Endodermal cell (in vitro differentiated cells): Measurements from ENCODE around the gene PRR20A. TPM values are rescaled to one million over a fixed set of nuclear protein-coding genes. Genes with fewer than 3 reads are reported as not detected.
"Not testable (repeated sequence)": the region's sequence is repeated elsewhere in the genome, so short reads cannot be mapped to it uniquely, and the experiment has no call there.

Experiments
- DNase-seq: peaks from one replicate; pipeline ENCODE4 v3.0.0-alpha.2; 2017
- H3K27ac ChIP-seq: 2 replicates; pipeline ENCODE4 v1.5.1; 2013; ENCODE audit warnings: mild to moderate bottlenecking, low read depth, low read length, moderate library complexity
- H3K27me3 ChIP-seq: 2 replicates; pipeline ENCODE4 v1.6.1; 2013; ENCODE audit warnings: mild to moderate bottlenecking, low read length, moderate library complexity; ENCODE audit not compliant: insufficient read depth, control insufficient read depth, poor library complexity, severe bottlenecking
- H3K36me3 ChIP-seq: 2 replicates; pipeline ENCODE4 v1.7.0; 2013; ENCODE audit warnings: mild to moderate bottlenecking, low read length, moderate library complexity; ENCODE audit not compliant: control insufficient read depth, insufficient read depth
- H3K4me1 ChIP-seq: one replicate; pipeline ENCODE4 v1.7.0; 2013; ENCODE audit warnings: low read length; ENCODE audit not compliant: control insufficient read depth, insufficient read depth
- H3K4me3 ChIP-seq: 2 replicates; pipeline ENCODE4 v1.5.1; 2013; ENCODE audit warnings: mild to moderate bottlenecking, low read length, moderate library complexity
- H3K9ac ChIP-seq: 2 replicates; pipeline ENCODE4 v1.6.1; 2013; ENCODE audit warnings: mild to moderate bottlenecking, low read length, moderate library complexity; ENCODE audit not compliant: poor library complexity, severe bottlenecking; ENCODE audit errors: extremely low read depth
- H3K9me3 ChIP-seq: 2 replicates; pipeline ENCODE4 v1.6.1; 2013; ENCODE audit warnings: mild to moderate bottlenecking, low read length, moderate library complexity; ENCODE audit not compliant: control insufficient read depth
- H3K27ac Mint-ChIP-seq: 2 replicates; pipeline ENCODE4 v1.8.0; 2020; ENCODE audit warnings: mixed read lengths
- H3K27me3 Mint-ChIP-seq: 2 replicates; pipeline ENCODE4 v1.8.0; 2021; ENCODE audit warnings: mild to moderate bottlenecking, mixed read lengths; ENCODE audit not compliant: insufficient read depth
- H3K36me3 Mint-ChIP-seq: 2 replicates; pipeline ENCODE4 v1.8.0; 2020; ENCODE audit warnings: low read depth, mixed read lengths
- H3K4me1 Mint-ChIP-seq: 2 replicates; pipeline ENCODE4 v1.8.0; 2020; ENCODE audit warnings: mixed read lengths
- H3K4me3 Mint-ChIP-seq: 2 replicates; pipeline ENCODE4 v1.8.0; 2020; ENCODE audit warnings: mild to moderate bottlenecking, moderate library complexity, mixed read lengths
- H3K9me3 Mint-ChIP-seq: 2 replicates; pipeline ENCODE4 v1.8.0; 2020; ENCODE audit warnings: mild to moderate bottlenecking, mixed read lengths
- WGBS, 2 experiments: methylation state at CpG; one replicate each; pipeline versions ENCODE4 v1.1.5 to v1.1.7; 2013; ENCODE audit warnings: missing lambda C conversion rate in 2 of 2, mixed read lengths in 1 of 2; ENCODE audit not compliant: insufficient coverage in 1 of 2, insufficient read length in 1 of 2; 5-methylcytosine and 5-hydroxymethylcytosine counted together
- long read RNA-seq, 4 experiments: library from polyadenylated mRNA in 2 of 4; library from RNA in 1 of 4; library from capped mRNA in 1 of 4; stranded (forward) in 3 of 4; unstranded in 1 of 4; transcript quantifications; one replicate each; pipeline ENCODE4 v2.0.0, GENCODE V29; 2020 to 2021; ENCODE audit warnings: inconsistent platforms in 1 of 4
- polyA plus RNA-seq, 2 experiments: library from polyadenylated mRNA; stranded (reverse); fragments of 50-300 nt; gene quantifications; one replicate each; pipeline ENCODE4 v1.2.3, GENCODE V29; 2013
- total RNA-seq, 2 donors: library from RNA; stranded (reverse); fragmentation: NEBNext Ultra II Directional in 1 of 2; extraction: Animal tissue kit (Norgen Biotek cat#: 25700) in 1 of 2; gene quantifications; 2 replicates in 1 of 2; 3 replicates in 1 of 2; pipeline ENCODE4 v1.2.1, GENCODE V29; 2021
- TF ChIP-seq, protein P1 (sequence below): fragments of 200-600 bp; sonication (generic); conservative IDR thresholded peaks from 2 replicates; pipeline ENCODE4 v1.5.0; 2021; ENCODE audit warnings: antibody characterized with exemption, mild to moderate bottlenecking

The PRR20A gene
- total RNA-seq: not detected
- polyA plus RNA-seq (2013, experiment 1 of 2): not detected
- not detected for polyA plus RNA-seq (2013, experiment 2 of 2)
- long read RNA-seq, experiment 1: 0 reads
- long read RNA-seq, experiment 2: 0 reads
- long read RNA-seq, experiment 3: 0 reads
- long read RNA-seq, experiment 4: 0 reads

GRCh38 chr13:57140235-57140968 lies at the start of gene PRR20A:
PRR20A (plus strand) TSS chr13:57140918; CDS start chr13:57141305, 387 bp downstream.
- H3K27ac Mint-ChIP-seq, H3K9me3 ChIP-seq, H3K4me1 Mint-ChIP-seq, H3K4me3 ChIP-seq, H3K36me3 Mint-ChIP-seq, H3K27me3 ChIP-seq, H3K9me3 Mint-ChIP-seq, DNase-seq, H3K4me3 Mint-ChIP-seq, H3K27me3 Mint-ChIP-seq, H3K4me1 ChIP-seq, H3K36me3 ChIP-seq, H3K27ac ChIP-seq, H3K9ac ChIP-seq: not testable (repeated sequence)
- WGBS, 2 experiments: 92% methylated on average over 8 of the region's 34 CpGs; no CpG with 5 or more reads in 1 of the 2 experiments

DNA sequence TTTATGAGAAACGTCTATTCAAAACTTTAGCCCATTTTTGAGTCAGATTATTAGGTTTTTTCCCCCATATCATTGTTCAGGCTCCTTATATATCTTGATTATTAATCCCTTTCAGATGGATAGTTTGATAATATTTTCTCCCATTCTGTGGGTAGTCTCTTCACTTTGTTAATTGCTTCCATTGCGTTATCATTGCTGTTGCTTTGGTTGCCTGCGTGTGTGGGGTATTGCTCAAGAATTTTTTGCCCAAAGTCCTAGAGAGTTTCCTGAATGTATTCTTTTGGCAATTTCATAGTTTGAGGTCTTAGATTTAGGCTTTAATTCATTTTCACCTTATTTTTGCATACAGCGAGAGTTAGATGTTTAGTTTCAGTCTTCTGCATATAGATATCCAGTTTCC lies 25.8 kb upstream of the PRR20A start:
- Histone ChIP-seq H3K27ac (no peak overlapping the region), H3K27me3 (no peaks in the 10 kb centered on the region), H3K4me3 (no peak overlapping the region), H3K9ac (no peak overlapping the region), H3K36me3 (no peaks in the 10 kb centered on the region), H3K9me3 (no peaks in the 10 kb centered on the region), H3K4me1 (no peaks in the 10 kb centered on the region)
- WGBS, 2 experiments: 86 to 100% methylated on average over 1 to 4 of the region's 4 CpGs
- TF ChIP-seq, protein P1, sequence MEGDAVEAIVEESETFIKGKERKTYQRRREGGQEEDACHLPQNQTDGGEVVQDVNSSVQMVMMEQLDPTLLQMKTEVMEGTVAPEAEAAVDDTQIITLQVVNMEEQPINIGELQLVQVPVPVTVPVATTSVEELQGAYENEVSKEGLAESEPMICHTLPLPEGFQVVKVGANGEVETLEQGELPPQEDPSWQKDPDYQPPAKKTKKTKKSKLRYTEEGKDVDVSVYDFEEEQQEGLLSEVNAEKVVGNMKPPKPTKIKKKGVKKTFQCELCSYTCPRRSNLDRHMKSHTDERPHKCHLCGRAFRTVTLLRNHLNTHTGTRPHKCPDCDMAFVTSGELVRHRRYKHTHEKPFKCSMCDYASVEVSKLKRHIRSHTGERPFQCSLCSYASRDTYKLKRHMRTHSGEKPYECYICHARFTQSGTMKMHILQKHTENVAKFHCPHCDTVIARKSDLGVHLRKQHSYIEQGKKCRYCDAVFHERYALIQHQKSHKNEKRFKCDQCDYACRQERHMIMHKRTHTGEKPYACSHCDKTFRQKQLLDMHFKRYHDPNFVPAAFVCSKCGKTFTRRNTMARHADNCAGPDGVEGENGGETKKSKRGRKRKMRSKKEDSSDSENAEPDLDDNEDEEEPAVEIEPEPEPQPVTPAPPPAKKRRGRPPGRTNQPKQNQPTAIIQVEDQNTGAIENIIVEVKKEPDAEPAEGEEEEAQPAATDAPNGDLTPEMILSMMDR: no peak
- no peaks in the 10 kb centered on the region for H3K27me3 Mint-ChIP-seq
- DNase-seq: no peak
- no peaks in the 10 kb centered on the region for H3K9me3 Mint-ChIP-seq
- no peaks in the 10 kb centered on the region for H3K4me1 Mint-ChIP-seq
- no peak overlapping the region for H3K4me3 Mint-ChIP-seq
- no peaks in the 10 kb centered on the region for H3K36me3 Mint-ChIP-seq
- H3K27ac Mint-ChIP-seq: no peak overlapping the region

- 100% methylated on average over 1 of the region's 1 CpG for WGBS, 2 experiments
- no peak for DNase-seq
- Mint-ChIP-seq H3K27ac (no peak overlapping the region), H3K27me3 (no peaks in the 10 kb centered on the region), H3K36me3 (no peaks in the 10 kb centered on the region), H3K9me3 (no peaks in the 10 kb centered on the region), H3K4me3 (no peak overlapping the region), H3K4me1 (no peaks in the 10 kb centered on the region)
- no peaks in the 10 kb centered on the region for H3K9me3 ChIP-seq
- H3K4me1 ChIP-seq: no peaks in the 10 kb centered on the region
- TF ChIP-seq, protein P1: no peak
- H3K9ac ChIP-seq: no peak overlapping the region
- H3K4me3 ChIP-seq: no peak overlapping the region
- no peaks in the 10 kb centered on the region for H3K27me3 ChIP-seq
- H3K27ac ChIP-seq: no peak overlapping the region
- H3K36me3 ChIP-seq: no peaks in the 10 kb centered on the region
These were observed 17.0 kb upstream of the PRR20A start for GRCh38 chr13:57123681-57124080.
